ENCODE data around the gene STAT3.

- TF ChIP-seq POLR2A (IDR thresholded peaks at IDR 0.05; ENCODE audit: low read depth, low read length) (0 out of 2 replicates have a peak, but pooled peaks have one; percentile 31), POLR2AphosphoS5 (IDR thresholded peaks at IDR 0.05; ENCODE audit: low read depth, low read length) (no peak)
These were observed 80.8 kb downstream of the STAT3 start for GRCh38 chr17:42307362-42307927.
